K562 (cell line): ENCODE results near the gene RAB1B. TPM values are rescaled to one million over a fixed set of nuclear protein-coding genes. Genes with fewer than 3 reads are reported as not detected.

Experiments used
- ATAC-seq: fragments of 200-7000 bp; cut with Tn5 transposase; 3 replicates; pipeline ENCODE4 v1.9.1; 2020; ENCODE audit warnings: moderate library complexity
- BruUV-seq: library from RNA; stranded (reverse); fragments of 400-500 nt; replicated peaks from 2 replicates; lab custom pipeline; 2021; lab: Mats Ljungman, UMichigan
- CTCF ChIA-PET: fragments of 300-600 bp; formaldehyde crosslinking; extraction: SDS; loops from one replicate; lab custom pipeline; 2021; ENCODE audit warnings: low intra/inter-chr PET ratio; lab: Yijun Ruan, JAX
- POLR2A ChIA-PET: fragments of 300-600, 350-650 bp; sonication (Branson Sonifier 250); formaldehyde crosslinking; extraction: SDS; loops from one replicate; lab custom pipeline; 2021; ENCODE audit warnings: antibody characterized with exemption, inconsistent platforms; lab: Yijun Ruan, JAX
- DNase-seq, 4 experiments: peaks; one replicate each; pipeline versions ENCODE4 v3.0.0 to v3.0.0-alpha.2; 2011 to 2018; ENCODE audit warnings: low spot score in 3 of 4, mixed read lengths in 3 of 4; ENCODE audit errors: extremely low read depth in 1 of 4
- FAIRE-seq: peaks from 2 replicates; lab custom pipeline; 2011; peaks lifted over from hg19 to GRCh38; lab: Jason Lieb, UNC
- H2AFZ ChIP-seq: 2 replicates; pipeline ENCODE4 v1.6.0; 2011; ENCODE audit warnings: low read depth, low read length, control low read depth, inconsistent platforms
- H3K27ac ChIP-seq: fragments of 200-600 bp; 3 replicates; pipeline ENCODE4 v1.8.0; 2011; ENCODE audit warnings: low read depth, mild to moderate bottlenecking, control low read depth, inconsistent platforms, low read length, moderate library complexity, mixed read lengths; ENCODE audit errors: extremely low read depth
- H3K27me3 ChIP-seq, 2 experiments: fragments of 300-600 bp in 1 of 2; 2 replicates in 1 of 2; 3 replicates in 1 of 2; pipeline versions ENCODE4 v1.6.0 to v1.8.0; 2011; ENCODE audit warnings: inconsistent platforms in 2 of 2, low read length in 2 of 2, mild to moderate bottlenecking in 1 of 2, mixed read lengths in 1 of 2, moderate library complexity in 1 of 2; ENCODE audit not compliant: control insufficient read depth in 2 of 2, insufficient read depth in 2 of 2
- H3K36me3 ChIP-seq: fragments of 300-600 bp; 3 replicates; pipeline ENCODE4 v1.8.0; 2011; ENCODE audit warnings: mild to moderate bottlenecking, low read length, inconsistent platforms; ENCODE audit not compliant: control insufficient read depth, insufficient read depth
- H3K4me1 ChIP-seq, 2 experiments: fragments of 200-600 bp in 1 of 2; replicated peaks in 1 of 2; 2 replicates in 1 of 2; 3 replicates in 1 of 2; pipeline versions ENCODE4 v1.5.1 to v1.8.0; 2011; ENCODE audit warnings: inconsistent platforms in 2 of 2, low read length in 2 of 2, mild to moderate bottlenecking in 1 of 2, mixed read lengths in 1 of 2, moderate library complexity in 1 of 2; ENCODE audit not compliant: control insufficient read depth in 2 of 2, insufficient read depth in 2 of 2
- H3K4me2 ChIP-seq: 2 replicates; pipeline ENCODE4 v1.6.1; 2011; ENCODE audit warnings: low read length, control low read depth, inconsistent platforms, mixed read lengths; ENCODE audit not compliant: insufficient read depth
- H3K4me3 ChIP-seq: fragments of 200-600 bp; sonication (generic), shearing (Covaris generic); 2 replicates; pipeline ENCODE4 v1.5.1; 2016; ENCODE audit warnings: control low read depth, inconsistent platforms
- H3K79me2 ChIP-seq: fragments of 200-600 bp; 3 replicates; pipeline ENCODE4 v1.8.0; 2011; ENCODE audit warnings: low read length, inconsistent platforms; ENCODE audit not compliant: control insufficient read depth, insufficient read depth
- H3K9ac ChIP-seq, 2 experiments: 2 replicates each; pipeline versions ENCODE4 v1.6.0 to v1.6.1; 2011; ENCODE audit warnings: low read depth in 2 of 2, low read length in 2 of 2, control low read depth in 1 of 2, inconsistent platforms in 1 of 2, mild to moderate bottlenecking in 1 of 2, mixed read lengths in 1 of 2; ENCODE audit not compliant: insufficient read depth in 1 of 2
- H3K9me1 ChIP-seq: one replicate; pipeline ENCODE4 v1.6.0; 2011; ENCODE audit warnings: inconsistent platforms, mild to moderate bottlenecking, low read length, moderate library complexity; ENCODE audit not compliant: control insufficient read depth, insufficient read depth
- H3K9me3 ChIP-seq: replicated peaks from 2 replicates; pipeline ENCODE4 v1.5.1; 2011; ENCODE audit warnings: low read depth, low read length, inconsistent platforms; ENCODE audit not compliant: control insufficient read depth, insufficient read depth
- H4K20me1 ChIP-seq: replicated peaks from 2 replicates; pipeline ENCODE4 v1.6.1; 2011; ENCODE audit warnings: low read length, inconsistent platforms, mixed read lengths; ENCODE audit not compliant: control insufficient read depth, insufficient read depth
- BACH1 ChIP-seq: fragments of 200-800 bp; sonication (Bioruptor generic); IDR thresholded peaks from 2 replicates; pipeline ENCODE4 v1.6.1; 2016; ENCODE audit warnings: missing genetic modification characterization, missing compliant biosample characterization
- CEBPG ChIP-seq, 3 experiments: fragments of 200-800 bp in 1 of 3; sonication (Bioruptor generic) in 1 of 3; sonication (generic) in 1 of 3; formaldehyde crosslinking in 1 of 3; IDR thresholded peaks in 2 of 3; conservative IDR thresholded peaks in 1 of 3; 2 replicates each; pipeline versions ENCODE4 v1.6.1 to v1.8.0; 2016 to 2022; ENCODE audit warnings: missing compliant biosample characterization in 2 of 3, missing genetic modification characterization in 2 of 3, mild to moderate bottlenecking in 1 of 3, missing genetic modification reagents in 1 of 3
- EP300 ChIP-seq: IDR thresholded peaks from 2 replicates; pipeline ENCODE4 v1.6.1; 2012; ENCODE audit warnings: low read length, improper control_type of control experiment
- HMGN3 ChIP-seq: IDR thresholded peaks from 2 replicates; pipeline ENCODE4 v1.6.1; 2011; ENCODE audit warnings: borderline replicate concordance, low read depth, mild to moderate bottlenecking, mixed read lengths, low read length; ENCODE audit not compliant: insufficient read length; ENCODE audit errors: extremely low read depth
- ILK ChIP-seq: fragments of 450-650 bp; IDR thresholded peaks from 2 replicates; pipeline ENCODE4 v1.6.1; 2016; ENCODE audit warnings: missing genetic modification characterization, low read depth, mild to moderate bottlenecking, missing compliant biosample characterization, moderate library complexity, borderline replicate concordance
- KLF1 ChIP-seq: fragments of 450-650 bp; IDR thresholded peaks from 2 replicates; pipeline ENCODE4 v1.6.1; 2016; ENCODE audit warnings: missing genetic modification characterization, missing compliant biosample characterization
- MBD2 ChIP-seq: sonication (generic); IDR thresholded peaks from 2 replicates; pipeline ENCODE4 v1.6.1; 2016; ENCODE audit warnings: low read depth, borderline replicate concordance
- RFX7 ChIP-seq: fragments of 250-450 bp; sonication (Bioruptor Pico); IDR thresholded peaks from 2 replicates; pipeline ENCODE4 v1.5.1; 2021; ENCODE audit warnings: mild to moderate bottlenecking
- XRCC3 ChIP-seq: fragments of 450-650 bp; IDR thresholded peaks from 2 replicates; pipeline ENCODE4 v1.6.1; 2017; ENCODE audit warnings: mild to moderate bottlenecking, moderate library complexity
- ZNF274 ChIP-seq: IDR thresholded peaks from 2 replicates; pipeline ENCODE4 v1.6.1; 2011; ENCODE audit warnings: low read depth, mild to moderate bottlenecking, low read length, moderate library complexity, borderline replicate concordance
- ZNF699 ChIP-seq: fragments of 250-450 bp; sonication (Bioruptor Pico); IDR thresholded peaks from 2 replicates; pipeline ENCODE4 v1.8.0; 2021; ENCODE audit warnings: mild to moderate bottlenecking, moderate library complexity; ENCODE audit not compliant: insufficient replicate concordance
- WGBS: fragments of 100-300 bp; shearing (Covaris generic); methylation state at CpG from one replicate; pipeline ENCODE4 v1.1.6; 2016; ENCODE audit warnings: low coverage, mixed read lengths; ENCODE audit not compliant: insufficient coverage; ENCODE audit errors: missing lambda C conversion rate; 5-methylcytosine and 5-hydroxymethylcytosine counted together
- in situ Hi-C: fragments of 300-500 bp; cut with MboI; formaldehyde crosslinking; loops from 4 replicates; pipeline ENCODE4 v1.15.0; 2018; ENCODE audit warnings: inconsistent platforms, mixed read lengths
- intact Hi-C: fragments of 100-400 bp; cut with micrococcal nuclease; formaldehyde crosslinking; loops from 2 replicates; pipeline ENCODE4 v1.14.2; 2022
- polyA plus RNA-seq, 8 experiments: library from polyadenylated mRNA; depleted of rRNA in 4 of 8; stranded (reverse) in 5 of 8; unstranded in 3 of 8; fragments of >200 nt; fragmentation: Nextera tagmentation in 2 of 8; fragmentation: Illumina TruSeq in 1 of 8; extraction: Ambion mirVana in 2 of 8; extraction: Trizol in 1 of 8; gene quantifications; 2 replicates each; pipeline versions ENCODE4 v1.2.1 to v1.2.3, GENCODE V29; 2011 to 2014; ENCODE audit warnings: inconsistent platforms in 1 of 8, missing spikeins in 1 of 8
- total RNA-seq, 7 experiments: library from RNA; depleted of rRNA in 6 of 7; stranded (reverse); fragments of >200 nt in 6 of 7; fragmentation: Illumina TruSeq in 2 of 7; extraction: Trizol in 2 of 7; gene quantifications; 2 replicates each; pipeline versions ENCODE4 v1.2.1 to v1.2.3, GENCODE V29; 2011 to 2021; ENCODE audit warnings: low replicate concordance in 1 of 7
- TF ChIP-seq, protein P1 (sequence below): fragments of 250-450 bp; sonication (Bioruptor Pico); IDR thresholded peaks from 2 replicates; pipeline ENCODE4 v1.5.0; 2021; ENCODE audit warnings: mild to moderate bottlenecking, moderate library complexity

RAB1B gene
- total and polyA plus RNA-seq, 9 of the 15 experiments (the other 6 are each of a cell fraction or from before 2014, with no cell fraction given): 5.6 to 146 (median 98.6) TPM

DNA sequence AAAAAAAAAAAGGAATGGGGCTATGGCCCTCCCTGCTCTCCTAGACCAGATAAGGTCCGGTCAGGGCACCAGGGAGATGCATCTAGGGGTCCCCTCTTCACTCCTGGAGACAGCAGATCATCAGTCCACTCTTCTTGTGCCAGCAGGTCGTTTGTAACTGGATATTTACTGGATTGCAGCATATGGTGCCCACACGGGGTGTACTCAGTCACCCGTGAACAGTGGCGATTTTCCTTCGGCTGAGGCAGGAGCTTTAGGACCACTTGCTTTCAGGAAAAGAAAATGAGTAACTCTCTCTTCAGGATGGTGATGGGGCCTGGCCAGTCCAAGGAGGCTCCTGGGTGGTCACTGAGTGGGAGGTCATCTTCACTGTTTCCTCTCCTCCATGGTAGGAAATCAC is 38.3 kb upstream of the RAB1B start:
- ChIA-PET CTCF (no interaction called here), POLR2A (no interaction called here)
- no peak overlapping the region for H2AFZ ChIP-seq
- H3K27me3 ChIP-seq: no peaks in the 10 kb centered on the region
- no peaks in the 10 kb centered on the region for H3K9me1 ChIP-seq
- no peak overlapping the region for H3K9ac ChIP-seq
- H3K4me3 ChIP-seq: no peak overlapping the region
- H3K27ac ChIP-seq: no peak overlapping the region
- no TSS peak for BruUV-seq
- H3K4me1 ChIP-seq: no peaks in the 10 kb centered on the region
- H3K4me2 ChIP-seq: no peak overlapping the region
- peaks cover 34% of the 10 kb centered on the region for H3K36me3 ChIP-seq
- 72% methylated on average over 5 of the region's 6 CpGs for WGBS
- H3K79me2 ChIP-seq: no peaks in the 10 kb centered on the region
- intact Hi-C loops: no loop called here
- H3K9me3 ChIP-seq: no peaks in the 10 kb centered on the region
- TF ChIP-seq HMGN3 (no peak), ZNF699 (CRISPR knock-in tag) (no peak), KLF1 (tag) (no peak), XRCC3 (no peak), CEBPG (CRISPR knock-in tag; IDR thresholded peaks at IDR 0.05) (no peak), CEBPG (tag; conservative IDR thresholded peaks at IDR 0.05 in 1 of 2, IDR thresholded peaks at IDR 0.05 in 1 of 2) (no peak), ILK (tag) (no peak), EP300 (no peak), MBD2 (no peak), BACH1 (tag) (no peak), RFX7 (CRISPR knock-in tag) (no peak), ZNF274 (no peak)
- TF ChIP-seq, protein P1, sequence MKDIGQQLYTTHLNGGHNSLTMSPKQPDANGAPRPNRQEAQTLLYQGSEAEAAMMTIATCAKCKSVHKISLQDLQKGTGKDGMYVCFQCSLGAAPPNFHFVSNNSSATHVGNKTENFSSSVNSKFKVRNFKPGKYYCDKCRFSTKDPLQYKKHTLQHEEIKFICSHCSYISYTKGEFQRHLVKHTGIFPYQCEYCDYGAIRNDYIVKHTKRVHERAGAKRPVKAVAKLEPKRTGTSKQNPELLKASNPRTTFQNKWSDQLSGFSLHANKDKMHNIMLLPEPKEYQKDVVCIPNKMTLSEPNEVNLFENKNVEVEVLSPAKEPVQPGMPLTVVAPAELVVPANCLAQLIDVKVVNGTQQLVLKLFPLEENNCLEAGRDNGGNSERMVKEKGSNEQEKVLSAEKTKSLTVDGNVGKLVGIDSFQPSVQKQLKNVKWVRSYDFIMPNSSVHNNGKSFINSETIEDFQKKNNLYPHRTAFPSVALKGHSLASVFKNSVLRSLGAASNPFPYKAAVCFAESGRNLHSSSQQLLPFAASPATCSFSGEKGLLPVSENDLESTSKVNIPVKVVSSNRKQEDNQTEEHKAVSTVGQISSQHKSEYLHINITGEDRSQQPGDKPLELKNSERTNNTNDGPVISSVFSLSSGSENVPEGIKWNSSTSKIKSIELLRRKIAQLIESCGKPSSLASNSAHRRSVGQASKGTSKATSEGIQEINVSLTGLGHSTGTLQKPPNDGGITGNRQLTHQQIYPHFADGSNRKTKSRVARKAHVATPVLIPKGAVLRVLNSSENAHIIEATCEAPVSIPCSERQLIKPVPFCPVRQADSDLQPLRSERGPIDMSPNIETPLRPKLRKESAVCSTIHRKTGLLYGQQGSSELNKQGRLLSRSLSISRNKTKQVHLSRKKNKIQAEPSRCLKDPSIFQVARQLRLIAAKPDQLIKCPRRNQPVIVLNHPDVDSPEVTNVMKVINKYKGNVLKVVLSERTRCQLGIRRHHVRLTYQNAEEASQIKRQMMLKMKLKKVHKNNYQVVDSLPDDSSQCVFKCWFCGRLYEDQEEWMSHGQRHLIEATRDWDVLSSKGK: no peak
- DNase-seq (no peak), ATAC-seq (no peak), FAIRE-seq (no peak)
- in situ Hi-C loops: no loop called here
- 0 out of 2 replicates have a peak, but pooled peaks cover 3% of the 10 kb centered on the region for H4K20me1 ChIP-seq
